Ectodermal cell (in vitro differentiated cells): ENCODE measurements around the gene CCSER1.
"Not testable (repeated sequence)": the region's sequence is repeated elsewhere in the genome, so short reads cannot be mapped to it uniquely, and the experiment has no call there.

Source experiments
- H3K27ac ChIP-seq: 2 replicates; pipeline ENCODE4 v1.7.0; 2013; ENCODE audit warnings: mild to moderate bottlenecking, low read depth, low read length; ENCODE audit not compliant: insufficient read depth, poor library complexity, severe bottlenecking
- H3K27me3 ChIP-seq: 2 replicates; pipeline ENCODE4 v1.7.0; 2013; ENCODE audit warnings: mild to moderate bottlenecking, low read length; ENCODE audit not compliant: insufficient read depth, control insufficient read depth, poor library complexity, severe bottlenecking
- H3K36me3 ChIP-seq: one replicate; pipeline ENCODE4 v1.7.0; 2013; ENCODE audit warnings: low read length; ENCODE audit not compliant: control insufficient read depth, insufficient read depth
- H3K4me1 ChIP-seq: one replicate; pipeline ENCODE4 v1.7.0; 2013; ENCODE audit warnings: low read length; ENCODE audit not compliant: control insufficient read depth, insufficient read depth
- H3K4me3 ChIP-seq: 2 replicates; pipeline ENCODE4 v1.7.0; 2013; ENCODE audit warnings: low read depth, low read length, control low read depth; ENCODE audit not compliant: insufficient read depth
- H3K9me3 ChIP-seq: 2 replicates; pipeline ENCODE4 v1.7.0; 2013; ENCODE audit warnings: mild to moderate bottlenecking, low read length, moderate library complexity; ENCODE audit not compliant: control insufficient read depth
- WGBS, 2 experiments: methylation state at CpG; one replicate each; pipeline ENCODE4 v1.1.7; 2013; ENCODE audit warnings: missing lambda C conversion rate in 2 of 2; 5-methylcytosine and 5-hydroxymethylcytosine counted together

CCSER1 gene

GRCh38 chr4:90799895-90800294 lies 672.7 kb downstream of the CCSER1 start:
- Histone ChIP-seq H3K27me3 (no peaks in the 10 kb centered on the region), H3K36me3 (no peaks in the 10 kb centered on the region), H3K9me3 (no peaks in the 10 kb centered on the region), H3K27ac (no peak overlapping the region), H3K4me1 (no peaks in the 10 kb centered on the region), H3K4me3 (no peak overlapping the region)
- 96 to 97% methylated on average over 4 of the region's 4 CpGs for WGBS, 2 experiments

GRCh38 chr4:90815569-90815968 lies 688.4 kb downstream of the CCSER1 start:
- H3K4me3 ChIP-seq = no peak overlapping the region
- H3K4me1 ChIP-seq = no peaks in the 10 kb centered on the region

GRCh38 chr4:90816754-90817153 lies 689.6 kb downstream of the CCSER1 start:
- H3K4me3 ChIP-seq = no peak overlapping the region
- H3K4me1 ChIP-seq = no peaks in the 10 kb centered on the region
- no peak overlapping the region for H3K27ac ChIP-seq
- H3K9me3 ChIP-seq = no peaks in the 10 kb centered on the region
- 83% methylated on average over 1 of the region's 2 CpGs; no CpG with 5 or more reads in 1 of the 2 experiments for WGBS, 2 experiments
- H3K36me3 ChIP-seq = no peaks in the 10 kb centered on the region
- H3K27me3 ChIP-seq = no peaks in the 10 kb centered on the region

More at GRCh38 chr4:90815569-90815968, 688.4 kb downstream of the CCSER1 start:
- Histone ChIP-seq H3K9me3 (no peaks in the 10 kb centered on the region), H3K27ac (no peak overlapping the region), H3K36me3 (no peaks in the 10 kb centered on the region), H3K27me3 (no peaks in the 10 kb centered on the region)
- WGBS, 2 experiments = 68 to 93% methylated on average over 2 to 4 of the region's 4 CpGs

- Histone ChIP-seq H3K9me3 (no peaks in the 10 kb centered on the region), H3K4me1 (no peaks in the 10 kb centered on the region), H3K36me3 (no peaks in the 10 kb centered on the region), H3K27ac (no peak overlapping the region), H3K4me3 (no peak overlapping the region), H3K27me3 (no peaks in the 10 kb centered on the region)
- WGBS, 2 experiments = 75 to 93% methylated on average over 1 of the region's 2 CpGs
Measured at GRCh38 chr4:90824266-90825150, 697.3 kb downstream of the CCSER1 start.

GRCh38 chr4:90825849-90826248 lies 698.7 kb downstream of the CCSER1 start:
- H3K27me3 ChIP-seq = no peaks in the 10 kb centered on the region
- H3K9me3 ChIP-seq = no peaks in the 10 kb centered on the region
- H3K36me3 ChIP-seq = no peaks in the 10 kb centered on the region
- no peak overlapping the region for H3K4me3 ChIP-seq
- H3K27ac ChIP-seq = no peak overlapping the region
- no peaks in the 10 kb centered on the region for H3K4me1 ChIP-seq
- 90 to 91% methylated on average over 6 of the region's 6 CpGs for WGBS, 2 experiments

GRCh38 chr4:90833706-90834105 lies 706.5 kb downstream of the CCSER1 start:
- Histone ChIP-seq H3K27ac (no peak overlapping the region), H3K4me1 (peaks cover 8% of the 10 kb centered on the region), H3K9me3 (no peaks in the 10 kb centered on the region), H3K36me3 (no peaks in the 10 kb centered on the region), H3K4me3 (no peak overlapping the region), H3K27me3 (no peaks in the 10 kb centered on the region)
- 21% methylated on average over 1 of the region's 1 CpG; no CpG with 5 or more reads in 1 of the 2 experiments for WGBS, 2 experiments

- WGBS, 2 experiments = no CpG with 5 or more reads among the region's 1 CpG
- Histone ChIP-seq H3K9me3 (no peaks in the 10 kb centered on the region), H3K27ac (no peak overlapping the region), H3K36me3 (no peaks in the 10 kb centered on the region), H3K4me3 (no peak overlapping the region), H3K27me3 (no peaks in the 10 kb centered on the region), H3K4me1 (peaks cover 8% of the 10 kb centered on the region)
Measured at GRCh38 chr4:90837241-90837640, 710.0 kb downstream of the CCSER1 start.

- not testable (repeated sequence) for H3K36me3 ChIP-seq, H3K27ac ChIP-seq, H3K4me3 ChIP-seq, H3K27me3 ChIP-seq, H3K9me3 ChIP-seq, H3K4me1 ChIP-seq
- WGBS, 2 experiments = 96 to 97% methylated on average over 13 to 16 of the region's 22 CpGs
Measured at GRCh38 chr4:90838859-90839258, 711.7 kb downstream of the CCSER1 start.

- H3K27me3 ChIP-seq = no peaks in the 10 kb centered on the region
- no peak overlapping the region for H3K27ac ChIP-seq
- no peak overlapping the region for H3K4me3 ChIP-seq
- no peaks in the 10 kb centered on the region for H3K36me3 ChIP-seq
- WGBS, 2 experiments = 100% methylated on average over 1 of the region's 3 CpGs; no CpG with 5 or more reads in 1 of the 2 experiments
- H3K9me3 ChIP-seq = no peaks in the 10 kb centered on the region
- no peaks in the 10 kb centered on the region for H3K4me1 ChIP-seq
Measured at GRCh38 chr4:90840291-90840690, 713.1 kb downstream of the CCSER1 start.

- Histone ChIP-seq H3K4me3 (no peak overlapping the region), H3K4me1 (no peaks in the 10 kb centered on the region), H3K9me3 (no peaks in the 10 kb centered on the region), H3K27me3 (no peaks in the 10 kb centered on the region), H3K36me3 (no peaks in the 10 kb centered on the region), H3K27ac (no peak overlapping the region)
Measured at GRCh38 chr4:90840828-90841227, 713.6 kb downstream of the CCSER1 start.
